GM18505 (cell line): ENCODE results near the gene LDLRAD3.
"Not testable (repeated sequence)": the region's sequence is repeated elsewhere in the genome, so short reads cannot be mapped to it uniquely, and the experiment has no call there.

Experiments
- ATAC-seq: cut with Tn5 transposase; IDR thresholded peaks from one replicate; pipeline ENCODE4 v1.9.1; 2021; ENCODE audit not compliant: unreplicated experiment
- POLR2A ChIP-seq: IDR thresholded peaks from 4 replicates; pipeline ENCODE4 v1.6.1; 2011; ENCODE audit warnings: borderline replicate concordance; ENCODE audit not compliant: insufficient read depth, insufficient read length; ENCODE audit errors: extremely low read depth

The LDLRAD3 gene

GRCh38 chr11:36033082-36033751 lies 89.4 kb downstream of the LDLRAD3 start:
- TF ChIP-seq POLR2A: no peak

GRCh38 chr11:36033936-36034335 lies 90.1 kb downstream of the LDLRAD3 start:
- no peak for TF ChIP-seq POLR2A
- no peak for ATAC-seq

More at GRCh38 chr11:36033082-36033751, 89.4 kb downstream of the LDLRAD3 start:
- ATAC-seq: no peak

- TF ChIP-seq POLR2A: no peak
- ATAC-seq: no peak
Measured at GRCh38 chr11:36034551-36035331, 90.9 kb downstream of the LDLRAD3 start.

- ATAC-seq: no peak
- TF ChIP-seq POLR2A: no peak
Measured at GRCh38 chr11:36035454-36035853, 91.6 kb downstream of the LDLRAD3 start.

- no peak for ATAC-seq
- TF ChIP-seq POLR2A: no peak
Measured at GRCh38 chr11:36035999-36036398, 92.1 kb downstream of the LDLRAD3 start.

- ATAC-seq: no peak
- no peak for TF ChIP-seq POLR2A
Measured at GRCh38 chr11:36037031-36037430, 93.2 kb downstream of the LDLRAD3 start.

GRCh38 chr11:36038541-36038940 lies 94.7 kb downstream of the LDLRAD3 start:
- no peak for ATAC-seq
- no peak for TF ChIP-seq POLR2A

- no peak for TF ChIP-seq POLR2A
- no peak for ATAC-seq
Measured at GRCh38 chr11:36039471-36039870, 95.6 kb downstream of the LDLRAD3 start.

GRCh38 chr11:36041988-36042611 lies 98.2 kb downstream of the LDLRAD3 start:
- ATAC-seq: no peak
- no peak for TF ChIP-seq POLR2A

- no peak for TF ChIP-seq POLR2A
- ATAC-seq: no peak
Measured at GRCh38 chr11:36044636-36045035, 100.8 kb downstream of the LDLRAD3 start.

GRCh38 chr11:36045945-36046344 lies 102.1 kb downstream of the LDLRAD3 start:
- not testable (repeated sequence) for ATAC-seq

- TF ChIP-seq POLR2A: no peak
- no peak for ATAC-seq
Measured at GRCh38 chr11:36046932-36047331, 103.1 kb downstream of the LDLRAD3 start.

- ATAC-seq: no peak
- no peak for TF ChIP-seq POLR2A
Measured at GRCh38 chr11:36047344-36047743, 103.5 kb downstream of the LDLRAD3 start.
